Right kidney (tissue), 1 donor: ENCODE results near the gene PRR33.

Experiments
- DNase-seq: peaks from one replicate; pipeline ENCODE4 v3.0.0-alpha.2; 2016

PRR33 gene

GRCh38 chr11:1928470-1928890 lies 36.8 kb upstream of the PRR33 start:
- no peak for DNase-seq

DNA sequence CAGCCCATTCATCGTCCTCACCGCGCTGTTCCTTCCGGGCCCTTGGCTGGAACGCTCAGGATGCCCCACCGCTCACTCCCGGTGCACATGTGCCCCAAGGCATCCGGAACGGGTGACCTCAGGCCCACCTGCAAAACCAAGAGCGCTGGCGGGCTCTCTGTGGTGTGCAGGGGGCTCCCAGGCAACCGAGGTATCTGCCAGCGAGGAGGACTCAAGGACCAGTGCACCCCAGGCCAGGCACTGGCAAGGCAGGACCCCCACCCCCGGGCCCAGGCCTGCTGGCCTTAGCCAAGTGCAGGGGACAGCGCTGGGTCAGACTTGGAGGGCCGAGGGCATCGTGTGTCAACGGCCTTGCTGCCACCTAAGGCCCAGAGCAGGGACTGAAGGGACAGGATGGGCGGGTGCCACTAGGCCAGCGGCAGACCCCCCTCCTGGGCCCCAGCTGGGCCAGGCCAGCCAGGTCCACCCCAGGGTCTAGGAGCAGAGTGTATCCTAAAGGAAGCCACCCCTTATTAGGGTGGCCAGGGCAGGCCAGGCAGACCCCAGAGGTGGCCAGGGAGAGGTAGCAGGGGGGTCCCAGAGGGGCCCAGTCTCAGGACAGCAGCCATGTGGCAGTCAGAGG lies 36.3 kb upstream of the PRR33 start:
- no peak for DNase-seq

DNA sequence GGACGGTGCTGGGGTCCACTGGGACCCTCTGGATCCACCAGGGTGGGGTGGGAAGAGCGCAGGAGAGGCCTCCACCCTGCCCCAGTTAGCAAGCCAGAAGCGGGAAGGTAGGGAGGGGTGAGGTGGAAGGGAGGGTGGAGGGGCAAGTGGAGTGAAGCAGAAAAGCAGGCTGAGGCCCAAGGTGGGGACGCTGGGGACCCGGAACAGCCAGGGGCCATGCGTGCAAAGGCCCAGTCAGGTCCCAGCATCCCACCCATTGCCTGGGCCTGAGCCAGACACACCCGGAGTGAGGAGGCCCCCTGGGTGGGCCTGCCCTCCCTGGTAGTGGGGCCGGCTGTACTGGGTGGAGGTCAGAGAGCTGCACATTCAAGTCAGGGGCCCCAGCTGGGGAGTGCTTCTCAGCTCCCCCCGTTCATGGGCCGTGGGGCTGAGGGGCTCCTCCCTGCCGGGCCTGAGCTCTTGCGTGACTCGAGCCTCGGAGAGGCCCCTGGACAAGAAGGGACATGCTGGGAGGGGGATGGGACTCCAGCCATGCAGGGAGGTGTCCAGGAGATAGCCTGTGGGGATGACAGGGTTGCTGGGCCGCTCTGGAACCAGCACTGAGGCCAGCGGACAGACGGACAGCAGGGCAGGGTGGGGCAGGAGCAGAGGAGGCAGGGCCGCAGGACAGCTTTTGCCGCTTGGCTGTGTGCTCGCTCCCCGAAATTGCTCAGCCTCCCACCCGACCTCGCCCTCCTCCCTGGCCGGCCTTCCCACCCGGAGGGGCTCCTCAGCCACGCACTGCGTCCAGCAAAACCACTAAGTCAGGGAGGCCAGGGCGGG lies 35.5 kb upstream of the PRR33 start:
- DNase-seq, result peak; percentile 72

DNA sequence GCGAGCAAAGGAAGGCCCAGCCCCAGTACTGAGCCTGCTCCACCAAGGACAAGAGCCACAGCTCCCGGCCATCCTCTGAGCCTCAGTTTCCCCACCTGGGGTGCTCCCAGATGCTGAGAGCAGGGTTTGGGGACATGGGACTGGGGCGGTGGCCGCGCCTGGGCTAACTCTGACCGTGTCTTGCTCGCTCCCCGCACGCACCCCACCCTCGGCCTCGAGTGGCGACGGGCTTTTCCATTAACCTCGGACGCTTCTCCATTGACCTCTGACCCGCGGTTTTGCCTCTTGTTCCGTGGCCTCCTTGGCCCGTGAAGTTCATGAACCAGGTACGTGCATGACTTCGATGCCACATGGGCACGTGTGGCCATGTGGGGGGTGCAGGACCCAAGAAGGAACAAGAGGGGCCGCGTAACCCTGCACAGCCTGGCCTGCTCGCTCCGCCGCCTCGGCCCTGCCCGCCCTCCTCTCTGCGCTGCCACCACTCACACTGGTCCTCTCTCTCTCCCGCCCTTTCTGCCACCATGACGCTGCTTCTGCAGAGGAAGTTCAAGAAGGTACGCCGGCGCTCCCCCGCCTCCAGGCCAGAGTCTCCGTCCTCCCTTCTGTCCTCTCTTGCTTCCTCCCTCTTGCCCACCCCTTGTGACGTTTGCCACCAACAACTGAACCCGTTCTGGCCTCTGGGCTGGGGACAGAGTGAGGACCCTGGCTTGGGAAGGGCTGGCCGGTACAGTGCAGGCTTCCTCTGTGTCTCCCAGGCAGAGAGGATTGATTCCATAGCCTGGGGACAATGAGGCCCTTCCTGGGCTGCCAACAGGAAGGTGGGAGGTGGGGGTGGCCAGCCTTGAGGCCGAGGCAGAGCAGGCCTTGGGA lies 34.7 kb upstream of the PRR33 start:
- DNase-seq, result no peak

DNA sequence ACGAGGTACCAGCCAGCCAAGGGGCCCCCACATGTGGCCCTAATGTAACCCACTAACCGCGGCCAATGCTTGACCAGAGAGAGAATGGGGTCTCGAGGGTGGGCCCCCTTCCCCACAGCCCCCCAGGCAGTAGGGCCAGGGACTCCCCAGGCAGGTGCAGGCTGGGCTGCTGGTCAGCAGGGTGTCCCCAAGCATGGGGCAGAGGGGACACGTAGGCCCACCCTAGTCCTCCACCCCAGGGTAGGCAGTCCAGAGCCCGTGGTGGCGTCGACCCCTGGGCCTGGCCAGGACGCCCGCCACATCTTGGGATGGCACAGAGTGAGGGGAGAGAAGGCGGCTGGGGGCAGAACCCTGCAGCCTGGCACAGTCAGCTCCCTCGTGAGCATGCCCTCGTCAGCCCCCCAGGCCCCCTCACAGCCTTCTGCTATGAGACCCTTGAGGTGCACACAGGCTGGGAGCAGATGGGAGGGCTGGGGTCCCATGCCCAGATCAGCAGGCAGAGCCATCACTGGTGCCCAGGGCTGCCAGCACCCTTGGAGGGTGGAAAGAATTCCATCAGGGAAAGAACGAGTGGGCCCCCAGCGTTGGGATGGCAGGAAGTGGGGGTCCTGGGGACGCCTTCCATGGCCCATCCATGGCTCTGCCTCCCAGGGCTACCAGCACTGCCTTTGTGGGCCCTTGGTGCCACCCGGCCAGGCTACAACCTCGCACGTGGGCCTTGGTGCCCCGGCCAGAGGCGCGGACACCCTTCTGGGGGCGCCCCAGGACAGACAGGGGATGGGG lies 33.9 kb upstream of the PRR33 start:
- no peak for DNase-seq

GRCh38 chr11:1924646-1925372 lies 33.1 kb upstream of the PRR33 start:
- DNase-seq, result no peak

- no peak for DNase-seq
Observed at GRCh38 chr11:1924181-1924580, 32.5 kb upstream of the PRR33 start.

DNA sequence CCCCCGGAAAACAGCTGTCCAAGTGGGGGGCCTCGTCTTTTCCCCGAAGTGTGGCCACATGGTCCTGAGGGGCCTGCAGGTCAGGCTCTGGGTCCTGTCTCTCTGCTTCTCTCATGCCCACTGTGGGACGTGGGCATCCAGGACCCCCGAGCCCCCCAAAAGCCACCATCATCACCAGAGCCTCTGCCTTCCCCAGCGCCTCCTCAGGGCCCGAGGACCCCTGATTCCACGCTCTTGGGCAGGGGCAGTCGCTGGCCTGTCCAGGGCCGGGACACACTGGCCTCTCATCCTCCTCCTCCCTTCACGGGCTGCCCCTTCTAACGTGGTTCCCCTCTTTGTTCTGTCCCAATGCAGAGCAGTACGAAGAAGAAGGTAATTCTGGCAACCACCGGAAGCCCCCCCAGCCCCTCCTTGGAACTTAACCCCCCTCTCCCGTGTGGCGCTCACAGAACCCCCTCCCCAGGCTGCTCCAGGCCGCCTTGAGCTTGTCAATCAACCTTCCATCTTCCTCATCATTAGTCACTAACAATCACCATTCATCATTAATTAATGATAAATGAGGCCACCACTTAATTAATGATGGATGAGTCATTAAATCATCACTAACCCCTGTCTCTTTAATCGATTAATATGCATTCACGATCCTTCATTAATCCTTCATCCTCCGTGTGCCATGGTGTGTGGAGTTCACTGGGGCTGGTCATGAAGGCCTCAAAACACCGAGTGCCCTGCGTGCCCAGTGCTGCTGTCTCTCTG lies 31.7 kb upstream of the PRR33 start:
- DNase-seq, result no peak

DNA sequence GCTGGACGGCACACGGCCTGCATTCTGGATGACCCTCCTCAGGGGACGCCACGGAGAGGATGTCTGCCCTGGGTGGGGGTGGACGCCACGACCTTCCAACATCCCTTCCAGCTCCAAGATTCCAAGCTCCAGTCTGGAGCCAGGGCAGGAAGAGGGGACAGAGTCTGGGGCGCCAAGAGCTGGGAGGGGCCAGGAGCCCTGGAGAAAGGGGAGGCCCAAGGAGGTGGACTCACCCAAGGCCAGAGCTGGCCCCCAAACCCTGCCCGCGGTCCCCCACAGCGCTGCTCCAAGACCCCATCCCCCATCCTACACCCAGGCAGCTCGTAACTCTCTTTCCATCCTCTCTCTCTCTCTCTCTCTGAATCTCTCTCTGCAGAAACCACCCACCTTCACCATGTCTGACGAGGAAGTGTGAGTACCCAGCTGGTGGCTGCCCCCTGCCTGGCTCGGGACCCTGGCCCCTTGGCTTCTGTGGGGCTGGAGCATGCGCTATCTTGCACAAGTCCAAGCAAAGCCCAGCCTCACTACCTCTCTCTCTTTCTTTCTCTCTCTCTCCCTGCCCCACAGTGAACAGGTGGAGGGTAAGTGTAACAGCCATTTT lies 30.9 kb upstream of the PRR33 start:
- DNase-seq, result no peak

DNA sequence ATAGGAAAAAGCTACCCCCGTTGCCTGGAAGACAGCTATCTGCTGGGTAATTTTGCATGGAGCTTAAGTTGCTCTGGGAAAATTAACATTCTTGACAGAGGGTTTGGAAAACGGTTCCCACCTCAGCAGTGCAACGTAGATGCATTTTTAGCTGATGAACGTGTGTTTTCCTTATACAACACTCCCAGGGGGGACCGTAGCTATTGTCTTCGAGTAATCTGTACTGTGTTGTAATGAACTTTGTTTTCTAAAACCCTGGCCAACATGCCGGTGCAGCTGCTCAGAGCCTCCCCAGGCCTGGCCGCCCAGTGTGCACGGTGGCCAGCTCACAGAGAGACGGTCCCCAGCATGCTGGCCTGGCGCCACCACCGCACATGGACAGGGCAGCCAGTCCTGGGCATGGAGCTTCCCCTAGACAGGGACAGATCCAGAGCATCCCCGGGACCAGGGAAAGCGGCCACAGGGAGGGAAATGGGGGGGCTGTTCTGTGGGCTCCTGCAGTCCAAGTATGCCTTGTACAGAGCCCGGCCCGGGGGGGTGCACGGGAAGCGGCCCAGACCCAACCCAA lies 30.0 kb upstream of the PRR33 start:
- no peak for DNase-seq

- DNase-seq, result no peak
Observed at GRCh38 chr11:1920909-1921573, 29.3 kb upstream of the PRR33 start.

- DNase-seq, result no peak
Observed at GRCh38 chr11:1920128-1920908, 28.6 kb upstream of the PRR33 start.

- no peak for DNase-seq
Observed at GRCh38 chr11:1919391-1920127, 27.9 kb upstream of the PRR33 start, which contains the start of gene TNNT3. TSS of gene TNNT3 (plus strand) at chr11:1919703. CDS start at chr11:1922875, 3,172 bp downstream.

DNA sequence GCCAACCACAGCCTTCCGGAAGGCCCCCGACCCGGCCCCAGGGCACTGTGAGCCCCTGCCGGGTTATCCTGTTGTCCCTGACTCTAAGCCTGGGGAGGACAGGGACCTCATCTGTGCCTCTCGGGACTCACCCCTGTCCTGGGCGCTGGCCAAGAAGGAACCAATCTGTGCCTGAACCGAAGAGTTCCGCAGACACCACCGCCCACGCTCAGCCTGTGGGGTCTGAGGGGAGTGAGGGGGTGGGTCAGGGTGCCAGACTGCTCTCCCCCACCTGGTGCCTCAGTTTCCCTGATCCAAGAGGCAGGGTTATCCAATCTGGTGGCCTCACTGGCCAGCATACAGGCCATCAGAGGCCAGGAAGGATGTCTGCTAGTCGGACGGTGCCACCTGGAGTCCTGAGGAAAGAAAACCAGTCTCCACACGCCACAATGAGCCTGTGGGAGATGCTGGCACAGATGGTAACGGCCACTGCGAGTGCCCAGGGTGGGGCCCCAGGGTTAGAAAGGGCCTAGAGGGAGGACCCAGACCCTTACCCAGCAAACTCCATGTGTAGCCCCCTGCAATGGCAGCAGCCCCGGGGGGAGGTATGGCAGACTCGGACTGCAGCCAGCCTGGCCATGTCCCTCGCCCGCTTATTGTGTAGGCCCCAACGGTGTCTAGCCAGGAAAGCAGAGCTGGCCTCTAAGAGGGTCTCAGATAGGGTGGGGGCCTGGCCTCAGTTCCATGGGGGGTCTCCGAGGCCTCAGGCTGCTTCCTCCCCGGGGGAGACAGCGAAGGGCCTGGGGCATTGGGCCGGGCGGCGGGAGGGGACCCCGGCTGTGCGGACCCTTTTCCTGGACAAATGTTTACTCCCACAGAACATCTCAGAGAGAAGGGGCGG lies 27.0 kb upstream of the PRR33 start:
- DNase-seq, result no peak

- no peak for DNase-seq
Observed at GRCh38 chr11:1917523-1918435, 26.1 kb upstream of the PRR33 start.
